GM19467 (cell line): ENCODE results near the gene DNAH9.

Experiments used
- ATAC-seq: cut with Tn5 transposase; IDR thresholded peaks from one replicate; pipeline ENCODE4 v1.9.1; 2021; ENCODE audit warnings: mild to moderate bottlenecking, moderate library complexity; ENCODE audit not compliant: unreplicated experiment

Gene DNAH9

GRCh38 chr17:11598274-11599221 lies at the start of gene DNAH9:
Gene DNAH9, plus strand, starts transcription at chr17:11598470. Its CDS starts 29 bp downstream, at chr17:11598499.
- ATAC-seq: no peak

GRCh38 chr17:11550431-11550830 lies 47.8 kb upstream of the DNAH9 start:
- ATAC-seq: no peak

- no peak for ATAC-seq
These were observed 46.8 kb upstream of the DNAH9 start for GRCh38 chr17:11551442-11551841.

GRCh38 chr17:11553135-11553534 lies 45.1 kb upstream of the DNAH9 start:
- ATAC-seq: no peak

- no peak for ATAC-seq
These were observed 44.2 kb upstream of the DNAH9 start for GRCh38 chr17:11554042-11554441.

- no peak for ATAC-seq
These were observed 43.7 kb upstream of the DNAH9 start for GRCh38 chr17:11554542-11554941.

- no peak for ATAC-seq
These were observed 42.7 kb upstream of the DNAH9 start for GRCh38 chr17:11555530-11555929.

- ATAC-seq: no peak
These were observed 40.4 kb upstream of the DNAH9 start for GRCh38 chr17:11557727-11558452.

GRCh38 chr17:11558681-11559234 lies 39.5 kb upstream of the DNAH9 start:
- ATAC-seq: no peak

- ATAC-seq: no peak
These were observed 38.7 kb upstream of the DNAH9 start for GRCh38 chr17:11559601-11560000.

- no peak for ATAC-seq
These were observed 37.0 kb upstream of the DNAH9 start for GRCh38 chr17:11561281-11561680.

GRCh38 chr17:11561702-11562101 lies 36.6 kb upstream of the DNAH9 start:
- ATAC-seq: no peak

GRCh38 chr17:11564589-11565380 lies 33.5 kb upstream of the DNAH9 start:
- ATAC-seq: no peak

GRCh38 chr17:11565591-11565990 lies 32.7 kb upstream of the DNAH9 start:
- ATAC-seq: no peak

GRCh38 chr17:11578998-11579397 lies 19.3 kb upstream of the DNAH9 start:
- ATAC-seq: no peak

- no peak for ATAC-seq
These were observed 17.6 kb upstream of the DNAH9 start for GRCh38 chr17:11580677-11581076.

GRCh38 chr17:11582217-11582616 lies 16.1 kb upstream of the DNAH9 start:
- ATAC-seq: no peak

- ATAC-seq: no peak
These were observed 14.8 kb upstream of the DNAH9 start for GRCh38 chr17:11583306-11583992.

- ATAC-seq: no peak
These were observed 8.6 kb upstream of the DNAH9 start for GRCh38 chr17:11589716-11590115.

GRCh38 chr17:11601661-11602060 lies 3.4 kb downstream of the DNAH9 start:
- ATAC-seq: no peak
